PC-9 (cell line): ENCODE measurements around the gene MRPL21.

Source experiments
- CTCF ChIP-seq: fragments of 200-600 bp; sonication (generic); conservative IDR thresholded peaks from 2 replicates; pipeline ENCODE4 v1.6.1; 2017; ENCODE audit warnings: mixed run types, antibody characterized with exemption, mild to moderate bottlenecking, moderate library complexity
- EZH2 ChIP-seq: fragments of 200-600 bp; sonication (generic); IDR thresholded peaks from 2 replicates; pipeline ENCODE4 v1.8.0; 2017; ENCODE audit warnings: antibody characterized with exemption, low read depth

- TF ChIP-seq CTCF (no peak), EZH2 (no peak)
Measured at GRCh38 chr11:68845351-68846002, 58.2 kb downstream of the MRPL21 start.
